Activated gamma-delta T cell treated with anti-CD3 and anti-CD28 coated beads, Interleukin-2, amount 50 U/mL, for 16 hours (primary cell): ENCODE measurements around the gene ENG.
"Not testable (repeated sequence)": the region's sequence is repeated elsewhere in the genome, so short reads cannot be mapped to it uniquely, and the experiment has no call there.

Experiments
- DNase-seq: peaks from one replicate; pipeline ENCODE4 v3.0.0-alpha.2; 2020; ENCODE audit warnings: low read depth

ENG gene

DNA sequence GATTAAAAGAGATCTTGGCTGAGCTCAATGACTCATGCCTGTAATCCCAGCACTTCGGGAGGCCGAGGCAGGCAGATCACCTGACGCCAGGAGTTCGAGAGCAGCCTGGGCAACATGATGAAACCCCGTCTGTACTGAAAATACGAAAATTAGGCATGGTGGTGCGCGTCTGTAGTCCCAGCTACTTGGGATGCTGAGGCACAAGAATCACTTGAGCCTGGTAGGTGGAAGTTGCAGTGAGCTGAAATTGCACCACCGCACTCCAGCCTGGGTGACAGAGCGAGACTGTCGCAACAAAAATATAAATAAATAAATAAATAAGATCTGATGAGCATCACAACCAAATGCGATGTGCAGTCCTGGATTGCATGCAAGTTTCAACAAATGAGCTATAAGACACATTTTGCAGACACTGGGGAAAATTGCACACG is 8.7 kb upstream of the ENG start:
- no peak for DNase-seq

DNA sequence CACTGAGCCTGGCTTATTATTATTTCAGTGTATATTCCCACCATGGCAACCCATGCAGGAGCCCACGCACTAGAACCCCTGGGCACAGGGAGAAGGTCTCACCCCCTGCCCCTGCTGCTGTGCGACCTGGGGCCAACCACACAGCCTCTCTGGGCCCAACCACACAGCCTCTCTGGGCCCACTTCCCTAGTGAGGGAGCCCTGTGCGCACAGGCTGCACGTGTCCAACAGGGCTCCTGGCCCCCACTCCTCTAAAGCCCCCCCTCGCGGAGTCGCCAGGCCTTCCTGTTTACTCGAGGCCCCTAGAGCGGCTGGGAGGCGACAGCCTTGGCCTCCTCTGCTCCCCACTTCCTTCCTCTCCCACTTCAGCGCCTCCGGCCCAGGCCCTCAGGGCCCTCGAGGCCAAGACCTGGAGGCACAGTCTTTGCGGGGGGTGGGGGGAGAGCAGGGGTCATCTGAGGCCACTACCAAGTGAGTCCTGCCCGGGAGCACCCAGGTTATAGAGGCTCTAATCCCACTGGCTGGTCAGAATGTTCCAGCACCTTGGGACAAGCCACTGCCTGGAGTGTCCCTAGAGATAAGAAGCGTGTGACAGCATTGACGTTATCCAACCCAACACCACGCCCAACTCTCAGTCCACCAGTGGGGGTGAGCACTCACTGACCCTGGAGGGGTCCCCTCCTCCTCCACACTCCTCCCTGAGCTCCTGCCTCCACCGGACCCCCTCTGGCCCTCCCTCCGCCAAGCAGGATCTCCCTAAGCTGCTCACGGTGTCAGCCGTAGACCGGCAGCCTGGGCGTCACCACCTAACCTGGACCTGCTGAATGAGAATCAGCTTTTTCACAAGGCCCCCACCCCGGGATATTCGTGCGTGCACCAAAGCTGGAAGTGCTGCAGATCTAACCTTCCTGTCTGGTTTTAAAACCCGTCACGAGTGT is 7.9 kb upstream of the ENG start:
- DNase-seq, result peak; percentile 24

- no peak for DNase-seq
Observed at GRCh38 chr9:127860779-127861178, 6.3 kb upstream of the ENG start.

GRCh38 chr9:127860260-127860659 is 5.8 kb upstream of the ENG start:
- DNase-seq, result no peak

GRCh38 chr9:127858041-127858512 is 3.6 kb upstream of the ENG start:
- DNase-seq, result no peak

DNA sequence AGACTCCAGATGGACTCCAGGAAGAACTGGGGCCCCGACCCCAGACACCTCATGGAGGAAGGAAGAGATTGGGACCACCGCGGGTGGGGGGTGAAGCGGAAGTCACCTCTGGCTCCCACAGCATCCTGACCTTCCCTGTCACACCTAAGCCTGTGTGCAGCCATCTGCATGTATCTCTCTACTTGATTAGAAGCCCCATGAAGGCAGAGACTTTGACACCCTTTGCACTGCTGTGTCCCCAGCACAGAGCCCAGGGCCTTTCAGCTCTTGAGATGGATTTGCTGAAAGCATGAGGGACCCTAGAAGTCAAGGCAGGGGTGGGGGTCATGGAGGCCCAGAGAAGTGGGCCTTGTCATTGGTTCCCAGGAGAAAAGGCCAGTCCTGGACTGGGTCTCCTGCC is 2.8 kb upstream of the ENG start:
- DNase-seq, result no peak

- DNase-seq, result no peak
Observed at GRCh38 chr9:127856729-127857116, 2.3 kb upstream of the ENG start.

DNA sequence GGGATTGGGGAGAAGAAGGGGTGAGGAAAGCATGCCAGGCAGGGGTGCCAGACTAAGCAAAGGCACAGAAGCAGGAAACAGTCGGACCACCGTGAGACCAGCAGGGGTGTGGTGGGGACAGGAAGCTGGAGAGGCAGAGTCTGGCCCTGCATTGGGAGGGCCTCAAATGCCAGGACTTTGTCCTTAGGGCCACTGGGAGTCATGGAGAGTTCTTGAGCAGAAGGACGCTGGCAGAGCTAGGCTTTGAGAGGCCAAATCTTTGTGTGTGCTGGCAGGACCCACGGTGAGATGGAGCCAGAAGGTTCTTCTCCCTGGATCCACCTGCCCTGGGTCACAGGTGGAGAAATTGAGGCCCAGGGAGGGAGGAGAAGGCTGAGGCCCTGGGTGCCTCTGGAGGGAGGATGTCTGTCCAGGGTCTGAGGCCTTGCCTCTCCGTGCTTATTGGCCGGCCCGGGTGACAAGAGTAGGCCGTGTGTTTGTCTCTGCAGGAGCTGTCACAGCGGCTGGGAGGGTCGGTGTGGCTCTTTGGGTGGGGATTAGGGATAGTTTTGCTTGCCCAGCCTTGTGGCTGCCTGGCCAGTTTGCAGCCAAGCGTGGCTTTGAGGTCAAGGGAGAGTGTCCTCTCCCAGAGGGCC is 1.8 kb upstream of the ENG start:
- no peak for DNase-seq

DNA sequence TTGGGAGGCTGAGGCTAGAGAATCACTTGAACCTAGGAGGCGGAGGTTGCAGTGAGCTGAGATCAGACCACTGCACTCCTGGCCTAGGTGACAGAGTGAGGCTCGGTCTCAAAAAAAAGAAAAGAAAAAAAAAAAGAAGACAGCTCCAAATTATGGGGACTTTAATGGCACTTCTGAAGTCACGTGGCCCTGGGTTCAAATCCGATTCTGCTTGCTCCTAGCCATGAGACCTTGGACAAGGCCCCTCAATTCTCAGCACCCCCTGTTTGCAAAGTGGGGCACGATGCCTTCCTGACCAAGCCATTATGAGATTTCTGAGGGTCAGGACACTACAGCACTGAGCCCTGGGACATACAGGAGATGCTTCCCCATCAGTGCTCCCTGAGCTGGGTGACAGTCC is 1.1 kb upstream of the ENG start:
- DNase-seq, result no peak

GRCh38 chr9:127854960-127855359 is 502 bp upstream of the ENG start:
- DNase-seq, result no peak

DNA sequence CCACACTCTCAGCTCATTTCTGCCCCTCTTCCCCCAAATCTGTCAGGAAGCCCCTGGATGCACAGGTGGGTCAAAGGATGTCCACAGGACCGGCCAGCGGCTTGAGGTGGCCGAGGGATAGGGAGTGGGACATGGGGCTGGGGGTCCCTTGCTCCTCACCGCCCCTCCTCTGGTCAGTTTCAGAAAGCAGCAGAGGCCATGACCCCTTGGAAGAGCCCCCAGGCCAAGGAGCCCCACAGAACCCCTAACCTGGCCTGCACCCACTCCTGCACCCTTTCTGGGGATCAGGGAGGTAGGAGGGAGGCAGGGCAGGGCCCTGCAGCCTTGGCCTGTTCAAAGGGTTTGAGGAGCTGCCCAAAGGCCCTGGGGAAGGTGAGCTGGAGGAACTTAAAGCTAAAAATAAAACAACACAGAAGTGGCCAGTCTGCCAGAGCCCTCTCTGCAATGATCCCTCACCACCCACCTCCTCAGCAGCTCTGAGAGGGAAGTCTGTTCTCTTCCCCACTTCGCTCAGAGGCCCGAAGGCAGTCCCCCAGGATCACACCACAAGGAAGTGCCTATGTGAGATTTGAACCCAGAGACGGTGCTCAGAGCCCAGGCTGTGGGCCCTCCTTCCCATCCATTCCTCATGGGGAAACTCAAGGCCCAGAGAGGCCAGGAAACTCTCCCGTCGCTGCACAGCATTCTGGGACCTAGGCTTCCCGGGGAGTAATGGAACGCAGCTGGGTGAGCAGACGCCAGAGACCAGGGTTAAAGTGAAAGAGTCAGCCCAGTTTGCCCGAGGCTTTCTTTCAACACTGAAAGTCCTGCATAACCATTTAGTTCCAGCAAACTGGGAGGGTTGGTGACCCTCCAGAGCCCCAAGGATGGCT is 910 bp downstream of the ENG start:
- DNase-seq, result no peak

- DNase-seq, result no peak
Observed at GRCh38 chr9:127852829-127853228, 1.6 kb downstream of the ENG start.

DNA sequence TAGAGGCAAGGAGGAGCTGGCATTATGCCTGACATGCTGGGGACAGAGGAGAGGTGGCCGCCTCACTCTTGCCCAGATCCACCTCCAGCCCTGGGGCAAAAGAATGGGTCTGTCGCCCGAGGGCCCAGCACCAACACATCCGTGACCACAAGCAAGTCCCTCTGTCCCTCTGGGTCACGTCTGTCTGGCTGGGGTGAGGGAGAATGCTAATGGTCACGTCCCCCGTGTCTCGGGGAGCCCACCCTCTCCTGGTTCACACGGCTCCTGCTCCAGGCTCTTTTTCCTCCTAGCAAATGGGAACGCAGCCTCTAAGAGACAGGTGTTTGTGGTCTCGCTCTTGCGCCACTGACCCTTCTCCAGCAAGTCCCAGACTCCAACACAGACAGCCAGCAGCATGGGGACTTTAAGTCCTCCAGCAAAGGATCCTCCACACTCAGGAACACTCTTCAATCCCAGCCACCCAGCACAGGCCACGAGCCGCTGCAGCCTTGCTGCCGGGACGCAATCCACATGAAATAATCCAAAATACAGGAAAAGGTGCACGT is 4.1 kb downstream of the ENG start:
- no peak for DNase-seq

- DNase-seq, result no peak
Observed at GRCh38 chr9:127848756-127849504, 5.5 kb downstream of the ENG start.

DNA sequence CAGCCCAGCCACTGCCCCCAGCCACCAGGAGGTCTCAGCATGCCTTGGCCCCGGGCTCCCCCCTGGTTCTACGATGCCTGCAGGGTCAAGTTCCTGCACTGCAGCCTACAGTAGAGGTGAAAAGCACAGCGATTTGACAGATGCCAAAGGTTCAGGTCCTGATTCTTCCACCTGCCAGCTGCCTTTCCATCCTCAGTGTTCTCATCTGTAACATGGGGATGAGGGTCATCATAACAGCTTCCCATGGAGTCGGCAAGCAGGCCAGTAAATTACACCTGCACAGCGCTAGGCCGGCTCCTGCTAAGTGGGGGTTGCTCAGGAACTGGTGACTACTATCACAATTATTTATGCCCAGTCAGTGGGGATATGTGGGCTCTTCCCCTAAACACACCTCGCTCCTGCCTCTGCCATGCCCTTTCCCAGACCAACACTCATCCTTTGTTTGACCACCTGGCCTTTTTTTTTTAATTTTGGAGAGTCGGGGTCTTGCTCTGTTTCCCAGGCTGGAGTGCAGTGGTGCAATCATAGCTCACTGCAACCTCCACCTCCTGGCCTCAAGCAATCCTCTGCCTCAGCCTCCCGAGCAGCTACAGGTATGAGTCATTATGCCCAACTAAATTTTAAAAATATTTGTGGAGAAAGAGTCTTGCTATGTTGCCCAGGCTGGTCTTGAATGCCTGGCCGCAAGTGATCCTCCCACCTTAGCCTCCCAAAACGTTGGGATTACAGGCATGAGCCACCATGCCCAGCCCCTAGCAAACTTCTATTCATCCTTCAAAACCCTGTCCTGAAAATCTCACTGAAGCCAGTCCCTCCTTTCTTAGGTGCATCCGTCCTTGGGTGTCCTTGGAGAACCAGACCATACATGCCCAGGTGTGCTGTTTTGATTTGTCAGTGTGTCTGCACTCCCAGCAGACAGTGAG is 6.4 kb downstream of the ENG start:
- no peak for DNase-seq

DNA sequence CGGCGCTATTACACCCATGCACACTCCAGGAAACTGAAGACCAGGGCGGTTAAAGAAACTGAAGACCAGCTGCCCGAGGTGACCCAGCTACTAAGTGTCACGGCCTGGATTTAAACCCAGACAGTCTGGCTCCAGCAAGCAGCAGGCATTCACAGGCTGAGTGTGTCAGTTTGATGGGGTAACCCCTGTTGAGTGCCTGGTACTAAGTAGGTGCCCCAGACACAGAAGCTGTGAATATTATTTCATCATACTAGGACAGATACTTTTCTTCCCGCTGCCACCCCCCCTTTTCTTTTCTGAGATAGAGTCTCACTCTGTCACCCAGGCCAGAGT is 7.3 kb downstream of the ENG start:
- DNase-seq, result no peak

DNA sequence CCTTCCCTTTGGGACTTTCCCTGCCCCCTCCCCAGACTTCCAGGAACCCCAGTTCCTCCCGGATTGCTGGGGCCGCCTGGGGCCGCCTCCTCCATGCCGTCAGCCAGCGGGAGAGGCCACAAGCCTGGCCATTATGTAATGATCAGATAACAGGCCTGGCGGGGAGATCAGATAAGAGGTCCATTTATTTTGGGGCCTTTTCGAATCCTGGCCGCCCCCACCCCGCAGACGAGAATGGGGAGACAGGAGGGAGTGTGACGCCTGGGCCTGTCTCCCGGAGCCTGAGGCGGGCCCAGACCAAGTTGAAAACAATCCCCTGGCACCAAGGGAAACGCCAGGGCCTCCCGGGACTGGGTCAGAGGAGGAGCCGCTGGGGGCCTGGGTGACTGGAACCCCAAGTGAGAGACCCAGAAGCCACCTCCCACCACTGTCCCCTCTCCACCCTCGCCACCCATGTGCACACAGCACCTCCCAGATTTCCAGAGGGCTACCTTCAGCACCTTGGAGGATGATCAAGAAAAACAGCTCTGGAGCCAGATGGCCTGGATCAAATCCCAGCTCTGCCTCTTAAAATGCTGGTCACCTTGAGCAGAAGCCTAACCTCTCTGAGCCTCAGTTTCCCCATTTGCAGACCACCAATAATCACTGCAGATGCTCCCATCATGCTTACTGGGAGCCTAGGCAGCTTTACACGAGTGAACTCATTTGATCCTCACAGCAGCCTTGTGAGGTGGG is 7.8 kb downstream of the ENG start:
- DNase-seq, result no peak

GRCh38 chr9:127845619-127846018 is 8.8 kb downstream of the ENG start:
- not testable (repeated sequence) for DNase-seq

- no peak for DNase-seq
Observed at GRCh38 chr9:127844821-127845359, 9.6 kb downstream of the ENG start.
